Measurements from ENCODE around the gene RPS15.
A peak's percentile ranks its signal among the peaks of the same experiment; 100 is the strongest.

RPS15 gene

GRCh38 chr19:1396019-1396767, 42.0 kb upstream of the RPS15 start:
- Histone ChIP-seq H3K4me3 (ENCODE audit: low read depth, low read length) (no peak overlapping the region), H3K4me1 (ENCODE audit: control insufficient read depth, insufficient read depth, low read length) (peaks cover 6% of the 10 kb centered on the region; the same call in 1 of the 2 replicates), H3K27ac (ENCODE audit: low read depth, low read length) (no peak overlapping the region), H3K9ac (ENCODE audit: low read length) (no peak overlapping the region), H3K36me3 (ENCODE audit: control insufficient read depth, insufficient read depth, low read length) (peaks cover 21% of the 10 kb centered on the region), H3K27me3 (ENCODE audit: control insufficient read depth, insufficient read depth, low read length) (no peaks in the 10 kb centered on the region), H3K9me3 (ENCODE audit: control insufficient read depth, insufficient read depth, low read depth, low read length) (no peaks in the 10 kb centered on the region)

GRCh38 chr19:1396768-1397679, 41.2 kb upstream of the RPS15 start:
- peaks cover 6% of the 10 kb centered on the region; the same call in 1 of the 2 replicates for H3K4me1 ChIP-seq (ENCODE audit: control insufficient read depth, insufficient read depth, low read length)

GRCh38 chr19:1397838-1398237, 40.4 kb upstream of the RPS15 start:
- H3K4me1 ChIP-seq (ENCODE audit: control insufficient read depth, insufficient read depth, low read length), result peaks cover 11% of the 10 kb centered on the region
- H3K27ac ChIP-seq (ENCODE audit: low read depth, low read length), result no peak overlapping the region
- H3K9ac ChIP-seq (ENCODE audit: low read length), result no peak overlapping the region
- peaks cover 11% of the 10 kb centered on the region; the same call in 1 of the 2 replicates for H3K36me3 ChIP-seq (ENCODE audit: control insufficient read depth, insufficient read depth, low read length)
- H3K4me3 ChIP-seq (ENCODE audit: low read depth, low read length), result no peak overlapping the region
- H3K9me3 ChIP-seq (ENCODE audit: control insufficient read depth, insufficient read depth, low read depth, low read length), result no peaks in the 10 kb centered on the region
- no peaks in the 10 kb centered on the region for H3K27me3 ChIP-seq (ENCODE audit: control insufficient read depth, insufficient read depth, low read length)

More at GRCh38 chr19:1396768-1397679, 41.2 kb upstream of the RPS15 start:
- Histone ChIP-seq H3K9ac (ENCODE audit: low read length) (no peak overlapping the region), H3K27me3 (ENCODE audit: control insufficient read depth, insufficient read depth, low read length) (no peaks in the 10 kb centered on the region), H3K4me3 (ENCODE audit: low read depth, low read length) (no peak overlapping the region), H3K9me3 (ENCODE audit: control insufficient read depth, insufficient read depth, low read depth, low read length) (no peaks in the 10 kb centered on the region), H3K27ac (ENCODE audit: low read depth, low read length) (no peak overlapping the region), H3K36me3 (ENCODE audit: control insufficient read depth, insufficient read depth, low read length) (peaks cover 19% of the 10 kb centered on the region)

GRCh38 chr19:1399079-1399478, 39.1 kb upstream of the RPS15 start:
- no peak overlapping the region for H3K9ac ChIP-seq (ENCODE audit: low read length)
- peaks cover 11% of the 10 kb centered on the region for H3K4me1 ChIP-seq (ENCODE audit: control insufficient read depth, insufficient read depth, low read length)
- no peaks in the 10 kb centered on the region for H3K27me3 ChIP-seq (ENCODE audit: control insufficient read depth, insufficient read depth, low read length)

GRCh38 chr19:1399745-1400144, 38.5 kb upstream of the RPS15 start:
- H3K4me3 ChIP-seq (ENCODE audit: low read depth, low read length), result no peak overlapping the region
- no peaks in the 10 kb centered on the region for H3K27me3 ChIP-seq (ENCODE audit: control insufficient read depth, insufficient read depth, low read length)
- H3K27ac ChIP-seq (ENCODE audit: low read depth, low read length), result no peak overlapping the region
- peaks cover 8% of the 10 kb centered on the region for H3K4me1 ChIP-seq (ENCODE audit: control insufficient read depth, insufficient read depth, low read length)
- no peak overlapping the region for H3K9ac ChIP-seq (ENCODE audit: low read length)
- 0 out of 2 replicates have a peak, but pooled peaks cover 4% of the 10 kb centered on the region for H3K36me3 ChIP-seq (ENCODE audit: control insufficient read depth, insufficient read depth, low read length)
- H3K9me3 ChIP-seq (ENCODE audit: control insufficient read depth, insufficient read depth, low read depth, low read length), result no peaks in the 10 kb centered on the region

More at GRCh38 chr19:1399079-1399478, 39.1 kb upstream of the RPS15 start:
- H3K36me3 ChIP-seq (ENCODE audit: control insufficient read depth, insufficient read depth, low read length), result 0 out of 2 replicates have a peak, but pooled peaks cover 4% of the 10 kb centered on the region
- no peak overlapping the region for H3K4me3 ChIP-seq (ENCODE audit: low read depth, low read length)
- H3K27ac ChIP-seq (ENCODE audit: low read depth, low read length), result no peak overlapping the region
- H3K9me3 ChIP-seq (ENCODE audit: control insufficient read depth, insufficient read depth, low read depth, low read length), result no peaks in the 10 kb centered on the region

- Histone ChIP-seq H3K4me3 (ENCODE audit: low read depth, low read length) (peak overlapping the region; percentile 84), H3K27ac (ENCODE audit: low read depth, low read length) (no peak overlapping the region), H3K4me1 (ENCODE audit: control insufficient read depth, insufficient read depth, low read length) (peaks cover 8% of the 10 kb centered on the region), H3K9ac (ENCODE audit: low read length) (peak overlapping the region; percentile 29), H3K9me3 (ENCODE audit: control insufficient read depth, insufficient read depth, low read depth, low read length) (no peaks in the 10 kb centered on the region), H3K36me3 (ENCODE audit: control insufficient read depth, insufficient read depth, low read length) (0 out of 2 replicates have a peak, but pooled peaks cover 4% of the 10 kb centered on the region), H3K27me3 (ENCODE audit: control insufficient read depth, insufficient read depth, low read length) (no peaks in the 10 kb centered on the region)
Measured at GRCh38 chr19:1400281-1401137, 37.7 kb upstream of the RPS15 start.

- H3K4me1 ChIP-seq (ENCODE audit: control insufficient read depth, insufficient read depth, low read length), result peaks cover 7% of the 10 kb centered on the region
- H3K27me3 ChIP-seq (ENCODE audit: control insufficient read depth, insufficient read depth, low read length), result no peaks in the 10 kb centered on the region
- H3K9me3 ChIP-seq (ENCODE audit: control insufficient read depth, insufficient read depth, low read depth, low read length), result no peaks in the 10 kb centered on the region
- H3K36me3 ChIP-seq (ENCODE audit: control insufficient read depth, insufficient read depth, low read length), result 0 out of 2 replicates have a peak, but pooled peaks cover 4% of the 10 kb centered on the region
- peak within 1 kb of the TSS; percentile 29 for H3K9ac ChIP-seq (ENCODE audit: low read length)
- H3K27ac ChIP-seq (ENCODE audit: low read depth, low read length), result no peak within 1 kb of the TSS
- peak within 1 kb of the TSS; percentile 84 for H3K4me3 ChIP-seq (ENCODE audit: low read depth, low read length)
Measured at GRCh38 chr19:1401138-1401888, 36.9 kb upstream of the RPS15 start, which contains the start of gene GAMT. TSS of gene GAMT (minus strand) at chr19:1401542. CDS start at chr19:1401476, 66 bp downstream.

- H3K36me3 ChIP-seq (ENCODE audit: control insufficient read depth, insufficient read depth, low read length), result 0 out of 2 replicates have a peak, but pooled peaks cover 4% of the 10 kb centered on the region
- H3K27me3 ChIP-seq (ENCODE audit: control insufficient read depth, insufficient read depth, low read length), result no peaks in the 10 kb centered on the region
- H3K4me1 ChIP-seq (ENCODE audit: control insufficient read depth, insufficient read depth, low read length), result peaks cover 4% of the 10 kb centered on the region
- peak overlapping the region; percentile 17 for H3K9ac ChIP-seq (ENCODE audit: low read length)
- no peaks in the 10 kb centered on the region for H3K9me3 ChIP-seq (ENCODE audit: control insufficient read depth, insufficient read depth, low read depth, low read length)
- H3K27ac ChIP-seq (ENCODE audit: low read depth, low read length), result no peak overlapping the region
- H3K4me3 ChIP-seq (ENCODE audit: low read depth, low read length), result peak overlapping the region; percentile 84
Measured at GRCh38 chr19:1401889-1402217, 36.3 kb upstream of the RPS15 start.

GRCh38 chr19:1402411-1403070, 35.7 kb upstream of the RPS15 start:
- no peak overlapping the region for H3K27ac ChIP-seq (ENCODE audit: low read depth, low read length)

More at GRCh38 chr19:1402411-1403070, 35.7 kb upstream of the RPS15 start:
- H3K9me3 ChIP-seq (ENCODE audit: control insufficient read depth, insufficient read depth, low read depth, low read length), result no peaks in the 10 kb centered on the region
- peaks cover 4% of the 10 kb centered on the region for H3K4me1 ChIP-seq (ENCODE audit: control insufficient read depth, insufficient read depth, low read length)
- H3K9ac ChIP-seq (ENCODE audit: low read length), result no peak overlapping the region
- no peak overlapping the region for H3K4me3 ChIP-seq (ENCODE audit: low read depth, low read length)
- H3K36me3 ChIP-seq (ENCODE audit: control insufficient read depth, insufficient read depth, low read length), result 0 out of 2 replicates have a peak, but pooled peaks cover 4% of the 10 kb centered on the region
- no peaks in the 10 kb centered on the region for H3K27me3 ChIP-seq (ENCODE audit: control insufficient read depth, insufficient read depth, low read length)

Measured in HUES6 (cell line).